WTC11 (cell line): ENCODE measurements around the gene TRIM26. TPM values are rescaled to one million over a fixed set of nuclear protein-coding genes. Genes with fewer than 3 reads are reported as not detected.
A peak's percentile ranks its signal among the peaks of the same experiment; 100 is the strongest.

Experiments used
- ATAC-seq: fragments of 200-7000 bp; cut with Tn5 transposase; 2 replicates; pipeline ENCODE4 v1.10.0; 2021; ENCODE audit warnings: mild to moderate bottlenecking, moderate library complexity
- CTCF ChIA-PET: fragments of 300-600 bp; sonication (Branson Sonifier 250); formaldehyde crosslinking; loops from one replicate; lab custom pipeline; 2021; ENCODE audit warnings: antibody characterized with exemption; lab: Charles Lee
- POLR2A ChIA-PET: fragments of 350-600 bp; sonication (Branson Sonifier 250); formaldehyde crosslinking; loops from one replicate; lab custom pipeline; 2021; ENCODE audit warnings: antibody characterized with exemption; lab: Charles Lee
- DNase-seq: peaks from one replicate; pipeline ENCODE4 v3.0.0; 2021; ENCODE audit warnings: low spot score
- H3K27ac Mint-ChIP-seq: 2 replicates; pipeline ENCODE4 v1.8.0; 2021; ENCODE audit warnings: mixed read lengths
- H3K27me3 Mint-ChIP-seq: 2 replicates; pipeline ENCODE4 v1.8.0; 2021; ENCODE audit warnings: low read depth, mild to moderate bottlenecking, moderate library complexity, mixed read lengths
- H3K36me3 Mint-ChIP-seq: 2 replicates; pipeline ENCODE4 v1.8.0; 2021; ENCODE audit warnings: mixed read lengths
- H3K4me1 Mint-ChIP-seq: 2 replicates; pipeline ENCODE4 v1.8.0; 2022; ENCODE audit warnings: mixed read lengths
- H3K4me3 Mint-ChIP-seq: 2 replicates; pipeline ENCODE4 v1.8.0; 2021; ENCODE audit warnings: mild to moderate bottlenecking, moderate library complexity, mixed read lengths
- H3K9me3 Mint-ChIP-seq: 2 replicates; pipeline ENCODE4 v1.8.0; 2021; ENCODE audit warnings: mixed read lengths
- CREM ChIP-seq: sonication (generic); formaldehyde crosslinking; IDR thresholded peaks from 2 replicates; pipeline ENCODE4 v1.8.1; 2022; ENCODE audit warnings: mild to moderate bottlenecking, missing genetic modification reagents, moderate library complexity
- EMX1 ChIP-seq: fragments of 250-450 bp; sonication (Bioruptor Pico); IDR thresholded peaks from 2 replicates; pipeline ENCODE4 v1.8.0; 2021; ENCODE audit warnings: mild to moderate bottlenecking
- FOXK1 ChIP-seq: sonication (generic); formaldehyde crosslinking; IDR thresholded peaks from 2 replicates; pipeline ENCODE4 v1.8.0; 2022; ENCODE audit warnings: mild to moderate bottlenecking, moderate library complexity, missing genetic modification reagents
- FOXP1 ChIP-seq: sonication (generic); formaldehyde crosslinking; IDR thresholded peaks from 2 replicates; pipeline ENCODE4 v1.8.0; 2022; ENCODE audit warnings: missing genetic modification reagents, mild to moderate bottlenecking, moderate library complexity, borderline replicate concordance
- GABPB1 ChIP-seq: sonication (generic); formaldehyde crosslinking; IDR thresholded peaks from 2 replicates; pipeline ENCODE4 v1.8.1; 2023; ENCODE audit warnings: mild to moderate bottlenecking, missing genetic modification reagents
- HMGA2 ChIP-seq: fragments of 250-450 bp; sonication (Bioruptor Pico); IDR thresholded peaks from 2 replicates; pipeline ENCODE4 v1.4.0; 2021; ENCODE audit warnings: mild to moderate bottlenecking, moderate library complexity
- IRF2 ChIP-seq: sonication (generic); formaldehyde crosslinking; IDR thresholded peaks from 2 replicates; pipeline ENCODE4 v1.8.0; 2022; ENCODE audit warnings: low read depth, missing genetic modification reagents, borderline replicate concordance
- JUN ChIP-seq: sonication (generic); formaldehyde crosslinking; IDR thresholded peaks from 2 replicates; pipeline ENCODE4 v1.8.0; 2023; ENCODE audit warnings: mild to moderate bottlenecking, missing genetic modification reagents
- KAT7 ChIP-seq: sonication (generic); formaldehyde crosslinking; IDR thresholded peaks from 2 replicates; pipeline ENCODE4 v1.8.1; 2023; ENCODE audit warnings: missing genetic modification reagents, mild to moderate bottlenecking, borderline replicate concordance
- MAX ChIP-seq: sonication (generic); formaldehyde crosslinking; IDR thresholded peaks from 2 replicates; pipeline ENCODE4 v1.8.0; 2022; ENCODE audit warnings: mild to moderate bottlenecking, missing genetic modification reagents
- PRRX2 ChIP-seq: fragments of 250-450 bp; sonication (Bioruptor Pico); IDR thresholded peaks from 2 replicates; pipeline ENCODE4 v1.8.0; 2021; ENCODE audit warnings: mild to moderate bottlenecking
- SMAD3 ChIP-seq: sonication (generic); formaldehyde crosslinking; IDR thresholded peaks from 2 replicates; pipeline ENCODE4 v1.8.0; 2022; ENCODE audit warnings: missing genetic modification reagents, mild to moderate bottlenecking, borderline replicate concordance
- ZMAT4 ChIP-seq: fragments of 250-450 bp; sonication (Bioruptor Pico); IDR thresholded peaks from 2 replicates; pipeline ENCODE4 v1.9.0; 2021; ENCODE audit warnings: mild to moderate bottlenecking
- ZNF138 ChIP-seq: sonication (generic); formaldehyde crosslinking; conservative IDR thresholded peaks from 2 replicates; pipeline ENCODE4 v1.8.1; 2022; ENCODE audit warnings: mild to moderate bottlenecking, moderate library complexity, missing genetic modification reagents
- ZNF232 ChIP-seq: sonication (generic); formaldehyde crosslinking; IDR thresholded peaks from 2 replicates; pipeline ENCODE4 v1.8.0; 2022; ENCODE audit warnings: mild to moderate bottlenecking, missing genetic modification reagents
- ZNF423 ChIP-seq: fragments of 250-450 bp; sonication (Bioruptor Pico); IDR thresholded peaks from 2 replicates; pipeline ENCODE4 v2.1.2; 2022; ENCODE audit warnings: mild to moderate bottlenecking, moderate library complexity
- ZNF512 ChIP-seq: sonication (generic); formaldehyde crosslinking; IDR thresholded peaks from 2 replicates; pipeline ENCODE4 v1.8.1; 2022; ENCODE audit warnings: missing genetic modification reagents, borderline replicate concordance
- total RNA-seq: library from RNA; stranded (reverse); gene quantifications from 3 replicates; pipeline ENCODE4 v1.2.3, GENCODE V29; 2021
- TF ChIP-seq, protein P1 (sequence below): fragments of 250-450 bp; sonication (Bioruptor Pico); conservative IDR thresholded peaks from 2 replicates; pipeline ENCODE4 v1.9.0; 2021; ENCODE audit warnings: mild to moderate bottlenecking
- TF ChIP-seq, protein P2 (sequence below): sonication (generic); formaldehyde crosslinking; IDR thresholded peaks from 2 replicates; pipeline ENCODE4 v1.8.1; 2022; ENCODE audit warnings: mild to moderate bottlenecking, missing genetic modification reagents, moderate library complexity, borderline replicate concordance
- TF ChIP-seq, protein P3 (sequence below): sonication (generic); formaldehyde crosslinking; IDR thresholded peaks from 2 replicates; pipeline ENCODE4 v1.8.0; 2022; ENCODE audit warnings: mild to moderate bottlenecking, missing genetic modification reagents

TRIM26 gene
- total RNA-seq, 1 experiment from 2014 or later = 27.7 TPM

DNA sequence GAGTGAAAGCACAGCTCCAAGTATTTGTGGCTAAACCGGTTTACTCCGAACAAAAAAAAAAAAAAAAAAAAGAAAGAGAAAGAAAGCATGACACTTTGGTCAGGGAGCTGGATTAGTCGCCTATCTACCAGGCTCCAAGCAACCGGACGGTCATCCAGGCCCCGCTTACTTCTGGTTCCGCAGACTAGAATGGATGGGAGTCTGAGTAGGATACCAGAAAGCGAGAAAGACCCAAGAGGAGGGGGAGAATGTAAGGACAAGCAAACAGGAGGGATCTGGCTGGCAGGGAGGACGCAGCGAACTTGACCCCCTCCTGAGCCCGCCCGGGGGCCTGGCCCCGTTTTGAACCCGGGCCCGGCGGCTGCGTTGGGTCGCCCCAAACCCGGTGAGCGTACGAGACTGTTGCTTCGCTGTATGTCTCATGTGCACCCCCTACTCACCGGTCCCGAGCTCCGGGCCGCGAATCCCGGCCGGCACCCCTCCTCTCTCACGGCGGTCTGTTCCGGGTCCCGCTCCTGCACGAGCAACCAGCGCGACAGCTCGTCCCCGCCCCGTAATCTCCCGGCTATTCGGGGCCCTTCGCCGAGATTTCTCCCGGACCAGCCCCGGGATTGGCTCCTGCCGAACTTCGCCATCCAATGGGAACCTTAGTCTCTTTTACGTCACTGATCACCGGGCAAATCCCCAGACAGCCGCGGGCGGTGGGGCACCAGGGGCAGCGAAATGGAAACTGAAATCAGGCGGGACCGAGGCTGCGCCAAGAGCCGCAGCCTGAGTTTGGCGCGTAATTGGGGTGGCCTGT lies at the start of gene TRIM26 (continued):
- TF ChIP-seq CREM (CRISPR knock-in tag) = peak; percentile 55
- peak; percentile 34 for TF ChIP-seq FOXK1 (CRISPR knock-in tag)
- 0 out of 2 replicates have a peak, but pooled peaks have one; percentile 45 for TF ChIP-seq SMAD3 (CRISPR knock-in tag)
- no peak for TF ChIP-seq PRRX2 (CRISPR knock-in tag)
- TF ChIP-seq ZNF423 (CRISPR knock-in tag) = peak; percentile 15; the same call in 1 of the 2 replicates
- TF ChIP-seq, protein P1, sequence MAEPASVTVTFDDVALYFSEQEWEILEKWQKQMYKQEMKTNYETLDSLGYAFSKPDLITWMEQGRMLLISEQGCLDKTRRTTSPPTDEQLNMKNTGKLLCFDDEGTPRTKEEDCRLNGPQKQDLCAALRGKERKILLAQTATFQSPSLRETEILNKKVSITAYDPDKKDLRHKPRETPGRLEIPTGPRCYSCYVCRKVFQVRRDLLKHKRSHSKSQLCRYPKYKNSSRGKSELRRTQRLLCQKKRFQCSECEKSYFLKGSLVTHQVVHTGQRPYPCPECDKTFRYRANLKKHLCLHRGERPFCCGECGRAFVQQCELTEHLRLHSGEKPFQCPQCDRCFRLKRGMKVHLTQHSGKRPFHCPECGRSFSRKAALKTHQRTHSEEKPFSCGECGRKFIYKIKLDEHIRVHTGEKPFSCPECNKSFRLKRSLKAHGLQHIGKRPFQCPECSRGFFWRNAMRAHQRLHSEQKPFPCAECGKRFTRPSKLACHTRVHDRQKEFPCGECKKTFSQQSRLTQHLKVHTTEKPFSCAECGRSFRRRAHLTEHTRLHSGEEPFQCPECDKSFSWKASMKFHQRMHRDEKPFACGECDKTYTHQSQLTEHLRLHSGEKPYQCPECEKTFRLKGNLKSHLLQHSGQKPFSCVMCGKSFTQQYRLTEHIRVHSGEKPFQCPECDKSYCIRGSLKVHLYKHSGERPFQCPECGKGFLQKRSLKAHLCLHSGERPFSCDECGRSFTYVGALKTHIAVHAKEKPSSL (CRISPR knock-in tag) = no peak
- TF ChIP-seq KAT7 (CRISPR knock-in tag) = no peak
- 0 out of 2 replicates have a peak, but pooled peaks have one; percentile 55 for TF ChIP-seq ZNF232 (CRISPR knock-in tag)
- 0 out of 2 replicates have a peak, but pooled peaks have one; percentile 35 for TF ChIP-seq JUN (CRISPR knock-in tag)
- TF ChIP-seq GABPB1 (CRISPR knock-in tag) = 0 out of 2 replicates have a peak, but pooled peaks have one; percentile 23
- TF ChIP-seq EMX1 (CRISPR knock-in tag) = no peak; the same call in 1 of the 2 replicates
- TF ChIP-seq ZNF138 (CRISPR knock-in tag) = no peak

DNA sequence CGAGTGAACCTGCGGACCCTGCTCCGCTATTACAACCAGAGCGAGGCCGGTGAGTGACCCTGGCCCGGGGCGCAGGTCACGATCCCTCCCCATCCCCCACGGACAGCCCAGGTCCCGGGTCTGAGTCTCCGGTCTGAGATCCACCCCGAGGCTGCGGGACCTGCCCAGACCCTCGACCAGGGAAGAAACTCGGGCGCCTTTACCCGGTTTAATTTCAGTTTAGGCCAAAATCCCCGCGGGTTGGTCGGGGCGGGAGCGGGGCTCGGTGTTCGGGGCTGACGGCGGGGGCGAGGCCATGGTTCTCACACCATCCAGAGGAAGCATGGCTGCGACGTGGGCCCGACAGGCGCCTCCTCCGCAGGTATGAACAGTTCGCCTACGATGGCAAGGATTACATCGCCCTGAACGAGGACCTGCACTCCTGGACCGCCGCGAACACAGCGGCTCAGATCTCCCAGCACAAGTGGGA lies 46.9 kb upstream of the TRIM26 start:
- H3K27ac Mint-ChIP-seq = no peak overlapping the region
- ATAC-seq (peak; percentile 14), DNase-seq (peak; percentile 21)
- H3K27me3 Mint-ChIP-seq = peaks cover 62% of the 10 kb centered on the region
- POLR2A ChIA-PET = no interaction called here
- H3K36me3 Mint-ChIP-seq = peaks cover 28% of the 10 kb centered on the region
- 0 out of 2 replicates have a peak, but pooled peaks cover 6% of the 10 kb centered on the region for H3K9me3 Mint-ChIP-seq
- CTCF ChIA-PET = no interaction called here
- peaks cover 14% of the 10 kb centered on the region for H3K4me1 Mint-ChIP-seq
- peak overlapping the region; percentile 74 for H3K4me3 Mint-ChIP-seq
- TF ChIP-seq ZMAT4 (CRISPR knock-in tag) = no peak
- TF ChIP-seq, protein P2, sequence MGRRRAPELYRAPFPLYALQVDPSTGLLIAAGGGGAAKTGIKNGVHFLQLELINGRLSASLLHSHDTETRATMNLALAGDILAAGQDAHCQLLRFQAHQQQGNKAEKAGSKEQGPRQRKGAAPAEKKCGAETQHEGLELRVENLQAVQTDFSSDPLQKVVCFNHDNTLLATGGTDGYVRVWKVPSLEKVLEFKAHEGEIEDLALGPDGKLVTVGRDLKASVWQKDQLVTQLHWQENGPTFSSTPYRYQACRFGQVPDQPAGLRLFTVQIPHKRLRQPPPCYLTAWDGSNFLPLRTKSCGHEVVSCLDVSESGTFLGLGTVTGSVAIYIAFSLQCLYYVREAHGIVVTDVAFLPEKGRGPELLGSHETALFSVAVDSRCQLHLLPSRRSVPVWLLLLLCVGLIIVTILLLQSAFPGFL (CRISPR knock-in tag) = no peak
- peak; percentile 49; the same call in 1 of the 2 replicates for TF ChIP-seq FOXP1
- TF ChIP-seq IRF2 = no peak
- TF ChIP-seq ZNF512 (CRISPR knock-in tag) = no peak
- TF ChIP-seq, protein P1 (CRISPR knock-in tag) = no peak
- TF ChIP-seq MAX (CRISPR knock-in tag) = peak; percentile 61; the same call in 1 of the 2 replicates
- TF ChIP-seq, protein P3, sequence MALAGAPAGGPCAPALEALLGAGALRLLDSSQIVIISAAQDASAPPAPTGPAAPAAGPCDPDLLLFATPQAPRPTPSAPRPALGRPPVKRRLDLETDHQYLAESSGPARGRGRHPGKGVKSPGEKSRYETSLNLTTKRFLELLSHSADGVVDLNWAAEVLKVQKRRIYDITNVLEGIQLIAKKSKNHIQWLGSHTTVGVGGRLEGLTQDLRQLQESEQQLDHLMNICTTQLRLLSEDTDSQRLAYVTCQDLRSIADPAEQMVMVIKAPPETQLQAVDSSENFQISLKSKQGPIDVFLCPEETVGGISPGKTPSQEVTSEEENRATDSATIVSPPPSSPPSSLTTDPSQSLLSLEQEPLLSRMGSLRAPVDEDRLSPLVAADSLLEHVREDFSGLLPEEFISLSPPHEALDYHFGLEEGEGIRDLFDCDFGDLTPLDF (CRISPR knock-in tag) = 0 out of 2 replicates have a peak, but pooled peaks have one; percentile 18
- TF ChIP-seq HMGA2 = no peak
